GM18526 (cell line): ENCODE data around the gene FRMPD1.

Experiments used
- POLR2A ChIP-seq: IDR thresholded peaks from 3 replicates; pipeline ENCODE4 v1.6.1; 2011; ENCODE audit not compliant: insufficient read length; ENCODE audit errors: extremely low read depth

Gene FRMPD1

GRCh38 chr9:37769995-37770394 lies 119.2 kb downstream of the FRMPD1 start:
- no peak for TF ChIP-seq POLR2A

DNA sequence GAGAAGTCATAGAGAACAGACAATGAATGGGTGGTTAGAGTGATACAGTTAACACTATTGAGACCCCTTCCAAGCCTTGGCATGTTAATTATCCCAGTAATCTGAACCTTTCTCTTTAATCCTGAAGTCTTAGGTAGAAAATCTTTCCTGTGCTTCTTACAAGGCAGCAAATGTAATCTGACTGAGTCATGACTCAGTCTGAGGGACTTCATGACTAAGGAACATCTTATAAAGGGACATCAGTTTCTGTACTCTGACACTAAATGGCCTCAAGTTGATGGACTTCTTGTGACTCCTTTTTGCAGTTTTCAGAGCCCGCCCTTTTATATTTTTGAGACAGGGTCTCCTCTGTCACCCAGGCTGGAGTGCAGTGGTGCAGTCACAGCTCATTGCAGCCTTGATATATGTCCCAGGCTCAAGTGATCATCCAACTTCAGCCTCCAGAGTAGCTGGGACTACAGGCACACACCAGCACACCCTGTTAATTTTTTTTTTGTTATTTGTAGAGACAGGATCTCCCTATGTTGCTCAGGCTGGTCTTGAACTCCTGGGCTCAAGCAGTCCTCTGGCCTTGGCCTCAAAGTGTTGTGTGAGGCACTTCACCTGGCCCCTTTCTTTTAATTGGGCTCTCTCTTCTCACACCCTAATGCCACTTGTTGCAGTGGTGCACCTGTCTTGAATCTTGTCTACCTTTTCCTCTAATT lies 124.6 kb downstream of the FRMPD1 start:
- no peak for TF ChIP-seq POLR2A

- no peak for TF ChIP-seq POLR2A
Measured at GRCh38 chr9:37776328-37776727, 125.6 kb downstream of the FRMPD1 start.

DNA sequence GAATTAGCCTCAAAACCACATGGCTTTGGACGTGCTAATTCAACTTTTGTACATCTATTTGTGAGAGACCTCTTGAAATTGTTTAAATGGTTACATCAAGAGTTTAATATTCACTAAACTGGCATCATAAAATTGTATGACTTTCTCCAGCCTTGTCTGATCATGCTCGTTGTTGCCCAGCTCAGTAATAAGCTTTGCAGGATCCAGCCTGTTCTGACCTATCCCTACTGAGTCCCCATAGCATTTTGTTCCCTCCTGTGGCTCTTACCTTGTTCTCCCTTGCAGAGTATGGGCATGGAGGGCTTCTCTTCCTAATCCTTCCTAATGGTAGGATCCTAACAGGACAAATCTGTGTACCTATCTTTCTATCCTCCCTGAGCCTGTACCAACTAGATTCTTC lies 127.8 kb downstream of the FRMPD1 start:
- TF ChIP-seq POLR2A: no peak

DNA sequence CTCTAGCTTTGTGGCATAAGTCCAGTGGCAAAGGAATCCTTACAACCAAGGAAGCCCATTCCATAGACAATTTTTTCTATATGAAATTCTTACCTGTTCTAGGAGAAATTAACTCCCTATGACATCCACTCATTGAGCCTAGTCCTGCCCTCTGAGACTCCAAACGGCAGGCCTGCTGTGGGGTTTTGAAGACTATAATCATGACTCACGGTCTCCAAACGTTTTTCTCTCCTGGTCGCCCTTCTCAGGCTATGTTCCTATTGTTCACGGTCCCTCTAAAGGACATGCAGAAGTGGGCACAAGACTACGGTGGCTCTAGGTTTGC lies 133.5 kb downstream of the FRMPD1 start:
- TF ChIP-seq POLR2A: no peak

GRCh38 chr9:37784616-37785483 lies 134.1 kb downstream of the FRMPD1 start, which contains the start of gene EXOSC3:
Gene EXOSC3 (minus strand): TSS chr9:37785064. CDS start chr9:37785044, 20 bp downstream.
- TF ChIP-seq POLR2A: peak; percentile 97

DNA sequence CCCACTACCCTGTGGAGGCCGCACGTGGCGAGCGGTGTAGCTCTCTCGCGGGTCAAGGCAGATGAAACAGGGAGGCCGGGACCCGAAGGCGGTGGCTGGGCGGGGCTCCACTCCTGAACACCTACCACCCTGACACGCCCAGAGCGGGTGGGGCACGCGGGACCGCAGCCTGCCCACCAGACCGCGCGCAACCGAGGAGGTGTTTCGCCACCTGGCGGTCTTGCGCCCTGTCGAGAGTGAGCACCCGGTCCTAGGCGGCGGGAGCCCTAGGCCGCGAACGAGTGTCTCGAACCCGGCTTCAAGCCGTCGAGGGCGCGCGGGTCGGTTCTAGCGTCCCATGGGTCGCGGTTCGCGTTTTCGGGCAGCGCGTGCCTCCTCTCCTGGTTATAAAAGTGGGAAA lies 136.3 kb downstream of the FRMPD1 start:
- TF ChIP-seq POLR2A: no peak

- no peak for TF ChIP-seq POLR2A
Measured at GRCh38 chr9:37788332-37788731, 137.6 kb downstream of the FRMPD1 start.

- no peak for TF ChIP-seq POLR2A
Measured at GRCh38 chr9:37790096-37790495, 139.3 kb downstream of the FRMPD1 start.

GRCh38 chr9:37792122-37792521 lies 141.4 kb downstream of the FRMPD1 start:
- TF ChIP-seq POLR2A: no peak

GRCh38 chr9:37796232-37796631 lies 145.5 kb downstream of the FRMPD1 start:
- no peak for TF ChIP-seq POLR2A
